HEK293T (cell line): ENCODE data around the gene HSD17B7.

Experiments used
- CTCF ChIA-PET: fragments of 350-600 bp; formaldehyde crosslinking; extraction: SDS; loops from one replicate; lab custom pipeline; 2021; ENCODE audit warnings: antibody characterized with exemption, inconsistent platforms; lab: Yijun Ruan, JAX
- POLR2A ChIA-PET: fragments of 350-600 bp; formaldehyde crosslinking; extraction: SDS; loops from one replicate; lab custom pipeline; 2020; ENCODE audit warnings: antibody characterized with exemption, inconsistent platforms; lab: Yijun Ruan, JAX
- DNase-seq: peaks from one replicate; pipeline ENCODE4 v3.0.0; 2012; ENCODE audit warnings: mixed read lengths; ENCODE audit errors: extremely low spot score
- ARNT ChIP-seq: fragments of 450-650 bp; IDR thresholded peaks from 2 replicates; pipeline ENCODE4 v1.6.1; 2017; ENCODE audit warnings: mild to moderate bottlenecking
- BHLHE40 ChIP-seq: fragments of 450-650 bp; IDR thresholded peaks from 2 replicates; pipeline ENCODE4 v1.6.1; 2016; ENCODE audit warnings: mild to moderate bottlenecking, moderate library complexity, borderline replicate concordance
- CTBP1 ChIP-seq: fragments of 450-650 bp; IDR thresholded peaks from 2 replicates; pipeline ENCODE4 v1.6.1; 2016; ENCODE audit warnings: borderline replicate concordance
- ELF4 ChIP-seq: fragments of 450-650 bp; IDR thresholded peaks from 2 replicates; pipeline ENCODE4 v1.6.1; 2017; ENCODE audit warnings: antibody characterized with exemption
- FOXA1 ChIP-seq: fragments of 450-650 bp; IDR thresholded peaks from 2 replicates; pipeline ENCODE4 v1.6.1; 2016; ENCODE audit warnings: mild to moderate bottlenecking
- FOXK2 ChIP-seq: fragments of 450-650 bp; IDR thresholded peaks from 2 replicates; pipeline ENCODE4 v1.6.1; 2016; ENCODE audit warnings: mild to moderate bottlenecking
- FOXM1 ChIP-seq: fragments of 450-650 bp; IDR thresholded peaks from 2 replicates; pipeline ENCODE4 v1.6.1; 2017; ENCODE audit warnings: mild to moderate bottlenecking, borderline replicate concordance
- HDGF ChIP-seq: fragments of 450-650 bp; IDR thresholded peaks from 2 replicates; pipeline ENCODE4 v1.6.1; 2017; ENCODE audit warnings: antibody characterized with exemption, borderline replicate concordance
- L3MBTL2 ChIP-seq: fragments of 450-650 bp; conservative IDR thresholded peaks from 2 replicates; pipeline ENCODE4 v1.6.1; 2016; ENCODE audit warnings: mild to moderate bottlenecking
- LEF1 ChIP-seq: fragments of 450-650 bp; IDR thresholded peaks from 2 replicates; pipeline ENCODE4 v1.6.1; 2017; ENCODE audit warnings: mild to moderate bottlenecking, borderline replicate concordance
- NFRKB ChIP-seq: fragments of 450-650 bp; IDR thresholded peaks from 2 replicates; pipeline ENCODE4 v1.6.1; 2016; ENCODE audit warnings: mild to moderate bottlenecking, moderate library complexity
- SP1 ChIP-seq: fragments of 450-650 bp; IDR thresholded peaks from 2 replicates; pipeline ENCODE4 v1.6.1; 2017
- SUZ12 ChIP-seq: fragments of 450-650 bp; IDR thresholded peaks from 2 replicates; pipeline ENCODE4 v1.6.1; 2016; ENCODE audit warnings: mild to moderate bottlenecking
- TARDBP ChIP-seq: fragments of 450-650 bp; IDR thresholded peaks from 2 replicates; pipeline ENCODE4 v1.6.1; 2016
- ZNF384 ChIP-seq: fragments of 450-650 bp; IDR thresholded peaks from 2 replicates; pipeline ENCODE4 v1.6.1; 2016
- TF ChIP-seq, protein P1 (sequence below): fragments of 450-650 bp; IDR thresholded peaks from 2 replicates; pipeline ENCODE4 v1.6.1; 2016

Gene HSD17B7

GRCh38 chr1:162857850-162858249 is 67.3 kb downstream of the HSD17B7 start:
- CTCF ChIA-PET = no interaction called here
- POLR2A ChIA-PET = no interaction called here
- no peak for TF ChIP-seq SUZ12
- TF ChIP-seq ARNT = no peak
- no peak for TF ChIP-seq HDGF
- TF ChIP-seq FOXK2 = no peak
- no peak for TF ChIP-seq L3MBTL2
- TF ChIP-seq SP1 = no peak
- TF ChIP-seq ZNF384 = no peak
- no peak for TF ChIP-seq NFRKB
- no peak for TF ChIP-seq BHLHE40
- no peak for TF ChIP-seq TARDBP
- TF ChIP-seq, protein P1, sequence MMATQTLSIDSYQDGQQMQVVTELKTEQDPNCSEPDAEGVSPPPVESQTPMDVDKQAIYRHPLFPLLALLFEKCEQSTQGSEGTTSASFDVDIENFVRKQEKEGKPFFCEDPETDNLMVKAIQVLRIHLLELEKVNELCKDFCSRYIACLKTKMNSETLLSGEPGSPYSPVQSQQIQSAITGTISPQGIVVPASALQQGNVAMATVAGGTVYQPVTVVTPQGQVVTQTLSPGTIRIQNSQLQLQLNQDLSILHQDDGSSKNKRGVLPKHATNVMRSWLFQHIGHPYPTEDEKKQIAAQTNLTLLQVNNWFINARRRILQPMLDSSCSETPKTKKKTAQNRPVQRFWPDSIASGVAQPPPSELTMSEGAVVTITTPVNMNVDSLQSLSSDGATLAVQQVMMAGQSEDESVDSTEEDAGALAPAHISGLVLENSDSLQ = no peak
- TF ChIP-seq FOXM1 = no peak
- no peak for TF ChIP-seq LEF1
- TF ChIP-seq CTBP1 = no peak
- no peak for TF ChIP-seq ELF4
- TF ChIP-seq FOXA1 = no peak
- DNase-seq = no peak

DNA sequence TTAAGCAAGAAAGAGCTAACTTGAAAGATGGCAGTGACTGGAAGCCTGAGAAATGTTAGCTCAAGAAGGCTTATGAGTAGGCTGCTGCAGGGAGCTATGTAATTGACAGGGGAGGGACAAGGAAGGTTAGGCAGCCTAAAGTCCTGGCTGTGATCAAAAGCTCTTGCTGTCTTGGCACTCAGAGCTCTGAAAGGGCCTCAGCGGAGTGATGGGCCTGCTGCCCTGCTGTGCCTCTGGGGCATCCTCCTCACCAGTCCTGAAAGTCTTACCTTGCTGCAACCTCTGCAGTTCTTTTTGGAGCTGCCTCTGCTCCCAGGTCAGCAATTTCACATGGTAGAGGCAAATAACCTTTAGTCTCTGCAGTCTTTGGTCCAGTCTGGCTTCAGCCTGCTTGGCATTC is 68.7 kb downstream of the HSD17B7 start:
- DNase-seq = no peak
- no peak for TF ChIP-seq FOXM1
- TF ChIP-seq NFRKB = no peak
- no peak for TF ChIP-seq SP1
- TF ChIP-seq ZNF384 = no peak
- TF ChIP-seq ARNT = no peak
- TF ChIP-seq L3MBTL2 = no peak
- TF ChIP-seq FOXK2 = no peak
- no peak for TF ChIP-seq LEF1
- TF ChIP-seq FOXA1 = no peak
- TF ChIP-seq BHLHE40 = no peak
- no peak for TF ChIP-seq SUZ12
- TF ChIP-seq, protein P1 = no peak
- no peak for TF ChIP-seq ELF4
- no peak for TF ChIP-seq CTBP1
- no peak for TF ChIP-seq HDGF
- ChIA-PET POLR2A (no interaction called here), CTCF (no interaction called here)

- TF ChIP-seq FOXA1 (no peak), ARNT (no peak), FOXK2 (no peak), SP1 (no peak), SUZ12 (no peak), ZNF384 (no peak), TARDBP (no peak), HDGF (no peak), BHLHE40 (no peak)
- TF ChIP-seq, protein P1 = no peak
- no peak for DNase-seq
- POLR2A ChIA-PET = interaction anchor here (1.3 kb wide), 1 partner anchor 460 kb away, joined by 3 read pairs; the partner anchor contains the start of gene NUF2
- CTCF ChIA-PET = no interaction called here
Observed at GRCh38 chr1:162861101-162861500, 70.6 kb downstream of the HSD17B7 start, which contains the start of gene CCDC190. Gene CCDC190, minus strand, starts transcription at chr1:162861175. Its CDS starts 1,529 bp downstream, at chr1:162859646.

GRCh38 chr1:162861625-162862024 is 71.1 kb downstream of the HSD17B7 start:
- CTCF ChIA-PET = no interaction called here
- DNase-seq = no peak
- no peak for TF ChIP-seq LEF1
- TF ChIP-seq FOXM1 = no peak
- TF ChIP-seq HDGF = no peak
- POLR2A ChIA-PET = no interaction called here
